ENCODE data around the gene CACUL1.
A peak's percentile ranks its signal among the peaks of the same experiment; 100 is the strongest.
"Not testable (repeated sequence)": the region's sequence is repeated elsewhere in the genome, so short reads cannot be mapped to it uniquely, and the experiment has no call there.

CACUL1 gene

GRCh38 chr10:118768041-118768919, 13.5 kb upstream of the CACUL1 start:
- H3K4me3 ChIP-seq (ENCODE audit: low read depth, low read length) = no peak overlapping the region

GRCh38 chr10:118767297-118768040, 12.7 kb upstream of the CACUL1 start:
- no peak overlapping the region for H3K4me3 ChIP-seq (ENCODE audit: low read depth, low read length)

DNA sequence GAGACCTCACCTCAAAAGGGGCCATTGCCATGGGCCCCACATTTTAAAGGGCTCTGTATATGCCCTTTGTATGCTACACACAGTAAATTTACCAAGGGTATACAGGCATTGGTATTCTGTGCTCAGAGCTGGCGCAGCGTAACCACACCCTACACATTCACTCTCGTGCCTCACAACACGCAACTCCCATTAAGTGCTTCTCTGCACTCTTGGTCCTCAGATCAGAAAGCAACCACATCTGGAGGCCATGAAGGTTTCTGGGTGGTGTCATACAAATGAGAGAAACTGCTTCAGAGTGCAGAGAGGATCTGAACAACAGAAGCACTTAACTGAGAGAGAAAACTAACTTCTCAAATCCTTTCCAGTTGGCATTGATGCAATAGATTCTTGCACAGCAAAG, 9.4 kb upstream of the CACUL1 start:
- no peak overlapping the region for H3K4me3 ChIP-seq (ENCODE audit: low read depth, low read length)

DNA sequence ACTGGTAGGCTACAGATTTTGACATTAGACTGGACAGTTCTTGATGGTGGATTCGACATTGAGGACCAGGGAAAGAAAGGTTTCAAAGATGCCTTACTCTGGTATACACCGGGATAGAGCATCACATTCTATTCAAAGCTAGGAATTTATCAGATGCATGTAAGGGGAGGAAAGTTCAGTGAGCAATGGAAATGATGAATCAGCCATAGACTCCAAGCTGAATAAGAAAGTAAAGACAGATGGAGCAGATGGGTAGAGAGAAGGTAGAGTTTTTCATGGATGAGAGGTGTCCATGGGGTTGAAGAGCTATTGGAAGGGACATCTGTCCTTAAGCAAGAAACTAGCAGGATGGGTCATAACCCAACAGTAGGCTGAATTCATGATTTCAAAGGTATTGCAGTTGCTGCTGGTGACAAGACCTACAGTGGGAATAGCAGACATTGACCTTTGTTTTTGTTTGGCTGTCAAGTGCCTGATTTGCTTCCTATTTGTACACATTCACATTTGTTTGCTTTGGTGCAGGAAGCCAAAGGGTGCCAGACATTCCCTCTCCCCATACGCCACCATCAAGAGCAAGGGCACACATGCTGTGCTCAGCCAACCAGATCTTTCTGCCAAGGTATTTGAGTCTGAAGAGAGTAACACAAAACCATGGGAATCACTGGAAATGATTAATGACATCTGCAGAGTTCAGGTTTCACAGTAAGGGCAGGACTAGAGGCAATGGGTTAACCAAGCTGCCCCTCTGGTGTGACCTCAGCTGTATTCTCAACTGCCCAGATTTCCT, 8.6 kb upstream of the CACUL1 start:
- H3K4me3 ChIP-seq (ENCODE audit: low read depth, low read length) = no peak overlapping the region

DNA sequence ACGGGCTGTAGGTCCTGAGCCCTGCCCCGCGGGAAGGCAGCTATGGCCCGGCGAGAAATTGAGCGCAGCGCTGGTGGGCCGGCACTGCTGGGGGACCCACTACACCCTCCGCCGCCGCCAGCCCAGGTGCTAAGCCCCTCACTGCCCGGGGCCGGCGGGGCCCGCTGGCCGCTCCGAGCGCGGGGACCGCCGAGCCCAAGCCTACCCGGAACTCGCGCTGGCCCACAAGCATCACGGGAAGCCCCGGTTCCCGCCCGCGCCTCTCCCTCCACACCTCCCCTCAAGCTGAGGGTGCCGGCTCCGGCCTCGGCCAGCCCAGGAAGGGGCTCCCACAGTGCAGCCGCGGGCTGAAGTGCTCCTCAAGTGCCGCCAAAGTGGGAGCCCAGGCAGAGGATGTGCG, 5.5 kb upstream of the CACUL1 start:
- no peak overlapping the region for H3K4me3 ChIP-seq (ENCODE audit: low read depth, low read length)

DNA sequence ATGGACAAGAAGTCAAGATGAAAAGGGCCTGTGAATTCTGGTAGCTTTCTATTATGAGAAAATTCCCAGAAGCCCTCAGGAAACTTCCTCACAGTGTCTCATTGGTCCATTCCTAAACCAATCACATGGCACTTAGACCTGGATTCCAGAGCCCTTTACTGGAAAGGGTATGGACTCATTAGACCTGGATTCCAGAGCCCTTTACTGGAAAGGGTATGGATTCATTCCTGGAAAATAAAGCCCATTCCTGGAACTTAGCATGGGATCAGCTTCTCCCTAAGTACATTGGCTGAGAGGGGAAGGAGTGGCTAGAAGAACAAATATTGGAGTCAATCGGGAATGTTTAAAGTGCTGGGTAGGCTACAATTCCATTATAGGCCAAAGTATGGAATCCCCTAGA, 3.7 kb upstream of the CACUL1 start:
- H3K4me3 ChIP-seq (ENCODE audit: low read depth, low read length) = no peak overlapping the region

DNA sequence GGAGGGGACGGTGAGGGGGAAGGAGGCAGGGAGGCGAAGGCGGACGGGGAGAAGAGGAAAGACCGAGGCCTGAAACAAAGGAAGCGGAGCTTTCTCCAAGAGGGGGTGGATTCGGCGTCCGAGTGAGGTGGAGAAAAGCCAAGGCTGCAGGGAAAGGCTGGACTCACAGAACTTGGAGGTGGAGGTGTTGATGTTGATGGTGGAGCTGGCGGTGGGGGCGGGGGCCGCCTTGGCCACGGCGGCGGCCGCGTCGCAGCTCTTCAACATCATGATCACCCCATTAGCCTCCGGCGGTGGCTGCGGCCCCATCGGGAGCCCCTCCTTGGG, 578 bp downstream of the CACUL1 start:
- peak overlapping the region; percentile 94 for H3K4me3 ChIP-seq (ENCODE audit: low read depth, low read length)

GRCh38 chr10:118753331-118754228, 1.2 kb downstream of the CACUL1 start:
- H3K4me3 ChIP-seq (ENCODE audit: low read depth, low read length) = peak overlapping the region; percentile 94

DNA sequence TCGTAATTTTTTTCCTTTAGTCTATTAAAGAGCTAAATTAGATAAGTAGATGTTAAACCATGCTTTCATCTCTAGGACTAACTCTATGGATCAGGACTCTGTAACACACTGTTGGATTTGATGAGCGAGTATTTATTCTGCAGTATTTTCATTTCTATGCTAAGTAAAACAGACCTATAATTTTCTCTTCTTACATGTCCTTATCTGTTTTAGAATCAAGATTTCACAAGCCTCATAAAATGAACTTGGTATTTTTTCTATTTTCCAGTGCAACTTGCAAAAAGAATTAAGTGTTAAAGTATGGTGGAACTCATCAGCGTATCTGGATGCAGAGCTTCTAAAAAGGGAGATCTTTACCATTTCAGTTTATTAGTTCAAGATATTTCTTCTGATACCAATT, 2.4 kb downstream of the CACUL1 start:
- H3K4me3 ChIP-seq (ENCODE audit: low read depth, low read length) = peak overlapping the region; percentile 94

DNA sequence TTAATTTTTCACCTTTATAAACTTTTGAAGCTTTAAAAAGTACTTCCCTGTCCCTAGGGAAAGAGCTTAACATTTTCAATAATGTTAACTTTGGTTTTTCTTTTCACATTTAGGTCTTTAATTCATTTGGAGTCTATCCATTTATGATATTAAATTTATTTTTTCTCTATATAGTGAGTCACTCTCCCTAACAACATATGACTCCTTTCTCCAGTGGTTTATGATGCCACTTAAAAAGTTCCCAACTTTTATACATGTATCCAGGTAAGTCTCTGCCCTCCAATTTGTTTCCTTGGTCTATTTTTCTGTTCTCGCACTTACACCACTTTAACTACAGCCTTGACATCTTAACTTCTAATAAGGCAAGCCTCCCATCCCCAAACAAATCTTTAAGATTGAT, 3.5 kb downstream of the CACUL1 start:
- no peak overlapping the region for H3K4me3 ChIP-seq (ENCODE audit: low read depth, low read length)

DNA sequence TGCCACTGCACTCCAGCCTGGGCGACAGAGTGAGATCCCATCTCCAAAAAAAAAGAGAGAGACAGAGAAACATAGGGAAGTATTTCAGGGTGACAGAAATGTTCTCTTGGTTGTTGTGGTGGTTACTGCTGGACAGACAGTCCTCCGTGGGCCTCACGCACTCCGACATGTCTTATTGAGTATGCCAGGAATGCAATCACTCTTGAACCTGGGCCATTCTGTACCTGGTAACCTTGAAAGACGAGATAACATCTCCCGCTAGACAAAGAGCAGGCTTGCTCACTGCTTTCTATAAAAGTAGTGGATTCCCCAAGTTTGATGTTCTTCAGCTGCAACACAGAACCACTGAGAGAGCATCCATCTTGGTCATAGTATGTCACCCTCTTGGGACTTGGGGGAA, 6.7 kb downstream of the CACUL1 start:
- H3K4me3 ChIP-seq (ENCODE audit: low read depth, low read length) = no peak overlapping the region

- no peak overlapping the region for H3K4me3 ChIP-seq (ENCODE audit: low read depth, low read length)
Observed at GRCh38 chr10:118746246-118746645, 8.5 kb downstream of the CACUL1 start.

GRCh38 chr10:118745056-118745455, 9.7 kb downstream of the CACUL1 start:
- H3K4me3 ChIP-seq (ENCODE audit: low read depth, low read length) = no peak overlapping the region

GRCh38 chr10:118744346-118744918, 10.3 kb downstream of the CACUL1 start:
- not testable (repeated sequence) for H3K4me3 ChIP-seq (ENCODE audit: low read depth, low read length)

- H3K4me3 ChIP-seq (ENCODE audit: low read depth, low read length) = no peak overlapping the region
Observed at GRCh38 chr10:118742782-118743181, 12.0 kb downstream of the CACUL1 start.

GRCh38 chr10:118742032-118742431, 12.7 kb downstream of the CACUL1 start:
- H3K4me3 ChIP-seq (ENCODE audit: low read depth, low read length) = no peak overlapping the region

DNA sequence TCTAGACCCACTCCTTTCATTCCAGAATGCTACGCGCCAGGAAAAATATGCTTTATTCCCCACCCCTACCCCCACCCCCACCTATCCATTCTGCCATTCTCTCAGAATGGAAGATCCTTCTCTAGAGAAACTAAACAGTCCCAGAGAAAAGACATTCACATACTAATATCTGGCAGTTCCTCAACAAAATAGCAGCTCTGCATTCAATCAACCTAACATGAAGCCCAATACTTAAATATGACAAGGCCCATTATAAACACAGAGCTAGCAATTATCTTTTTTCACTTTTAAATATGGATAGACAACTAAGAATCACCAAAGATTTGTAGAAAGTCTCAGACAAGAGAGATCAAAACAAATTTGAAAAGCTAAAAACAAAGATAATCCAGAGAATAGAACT, 16.4 kb downstream of the CACUL1 start:
- no peak overlapping the region for H3K4me3 ChIP-seq (ENCODE audit: low read depth, low read length)

- H3K4me3 ChIP-seq (ENCODE audit: low read depth, low read length) = no peak overlapping the region
Observed at GRCh38 chr10:118737603-118738302, 17.0 kb downstream of the CACUL1 start.

- no peak overlapping the region for H3K4me3 ChIP-seq (ENCODE audit: low read depth, low read length)
Observed at GRCh38 chr10:118735294-118735693, 19.5 kb downstream of the CACUL1 start.

DNA sequence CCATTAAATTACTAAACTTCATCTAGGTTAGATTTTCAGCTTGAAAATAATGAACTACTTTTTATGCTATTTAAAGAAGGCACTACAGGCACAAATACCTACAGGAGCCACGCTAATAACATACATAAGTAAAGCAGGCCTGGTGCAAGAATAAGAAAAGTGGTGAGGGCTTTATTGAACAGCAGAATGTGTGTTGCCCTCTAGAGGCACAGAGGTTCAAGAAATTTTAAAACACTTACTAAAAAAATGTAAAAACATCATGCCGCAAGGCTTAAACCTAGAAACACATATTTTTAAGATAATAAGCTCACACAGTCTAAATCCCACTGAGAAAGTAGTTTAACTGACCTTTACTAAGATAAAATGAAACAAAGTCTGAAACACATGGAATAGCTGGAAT, 20.3 kb downstream of the CACUL1 start:
- H3K4me3 ChIP-seq (ENCODE audit: low read depth, low read length) = no peak overlapping the region

Measured in iPS-11a (cell line).